Measurements from ENCODE around the gene CHAC1.
"Not testable (repeated sequence)": the region's sequence is repeated elsewhere in the genome, so short reads cannot be mapped to it uniquely, and the experiment has no call there.

Gene CHAC1

GRCh38 chr15:40958723-40959122 is 5.5 kb downstream of the CHAC1 start:
- FAIRE-seq = no peak

- FAIRE-seq = no peak
Measured at GRCh38 chr15:40959331-40960141, 6.3 kb downstream of the CHAC1 start.

GRCh38 chr15:40960151-40960885 is 7.0 kb downstream of the CHAC1 start:
- FAIRE-seq = no peak

- FAIRE-seq = no peak
Measured at GRCh38 chr15:40960925-40961324, 7.7 kb downstream of the CHAC1 start.

- not testable (repeated sequence) for FAIRE-seq
Measured at GRCh38 chr15:40961740-40962139, 8.5 kb downstream of the CHAC1 start.

GRCh38 chr15:40962317-40962716 is 9.0 kb downstream of the CHAC1 start:
- not testable (repeated sequence) for FAIRE-seq

GRCh38 chr15:40963201-40963600 is 9.9 kb downstream of the CHAC1 start:
- no peak for FAIRE-seq

- FAIRE-seq = no peak
Measured at GRCh38 chr15:40964006-40964405, 10.7 kb downstream of the CHAC1 start.

- no peak for FAIRE-seq
Measured at GRCh38 chr15:40964634-40965033, 11.4 kb downstream of the CHAC1 start.

GRCh38 chr15:40968290-40969085 is 15.2 kb downstream of the CHAC1 start:
- no peak for FAIRE-seq

- FAIRE-seq = no peak
Measured at GRCh38 chr15:40969363-40969762, 16.1 kb downstream of the CHAC1 start.

- no peak for FAIRE-seq
Measured at GRCh38 chr15:40974879-40975278, 21.6 kb downstream of the CHAC1 start.

- FAIRE-seq = no peak
Measured at GRCh38 chr15:40976819-40977218, 23.5 kb downstream of the CHAC1 start.

GRCh38 chr15:40978141-40978540 is 24.9 kb downstream of the CHAC1 start:
- FAIRE-seq = no peak

- FAIRE-seq = no peak
Measured at GRCh38 chr15:40978562-40978961, 25.3 kb downstream of the CHAC1 start.

- FAIRE-seq = no peak
Measured at GRCh38 chr15:40981186-40981585, 27.9 kb downstream of the CHAC1 start.

GRCh38 chr15:40982855-40983254 is 29.6 kb downstream of the CHAC1 start:
- FAIRE-seq = no peak

GRCh38 chr15:40984406-40984805 is 31.1 kb downstream of the CHAC1 start:
- FAIRE-seq = no peak

GRCh38 chr15:40984964-40985363 is 31.7 kb downstream of the CHAC1 start:
- no peak for FAIRE-seq

GRCh38 chr15:40985541-40986330 is 32.5 kb downstream of the CHAC1 start:
- FAIRE-seq = no peak

- no peak for FAIRE-seq
Measured at GRCh38 chr15:40986820-40987219, 33.5 kb downstream of the CHAC1 start.

GRCh38 chr15:40988156-40988555 is 34.9 kb downstream of the CHAC1 start:
- no peak for FAIRE-seq
